Measurements from ENCODE around the gene PPP1R18.

GRCh38 chr6:30721198-30722024, 35.0 kb upstream of the PPP1R18 start:
- peak in 1 of 2 donors; percentile 45 for TF ChIP-seq POLR2A (IDR thresholded peaks at IDR 0.05)
- TF ChIP-seq, protein P1, sequence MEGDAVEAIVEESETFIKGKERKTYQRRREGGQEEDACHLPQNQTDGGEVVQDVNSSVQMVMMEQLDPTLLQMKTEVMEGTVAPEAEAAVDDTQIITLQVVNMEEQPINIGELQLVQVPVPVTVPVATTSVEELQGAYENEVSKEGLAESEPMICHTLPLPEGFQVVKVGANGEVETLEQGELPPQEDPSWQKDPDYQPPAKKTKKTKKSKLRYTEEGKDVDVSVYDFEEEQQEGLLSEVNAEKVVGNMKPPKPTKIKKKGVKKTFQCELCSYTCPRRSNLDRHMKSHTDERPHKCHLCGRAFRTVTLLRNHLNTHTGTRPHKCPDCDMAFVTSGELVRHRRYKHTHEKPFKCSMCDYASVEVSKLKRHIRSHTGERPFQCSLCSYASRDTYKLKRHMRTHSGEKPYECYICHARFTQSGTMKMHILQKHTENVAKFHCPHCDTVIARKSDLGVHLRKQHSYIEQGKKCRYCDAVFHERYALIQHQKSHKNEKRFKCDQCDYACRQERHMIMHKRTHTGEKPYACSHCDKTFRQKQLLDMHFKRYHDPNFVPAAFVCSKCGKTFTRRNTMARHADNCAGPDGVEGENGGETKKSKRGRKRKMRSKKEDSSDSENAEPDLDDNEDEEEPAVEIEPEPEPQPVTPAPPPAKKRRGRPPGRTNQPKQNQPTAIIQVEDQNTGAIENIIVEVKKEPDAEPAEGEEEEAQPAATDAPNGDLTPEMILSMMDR (IDR thresholded peaks at IDR 0.05): peak; percentile 26 to 75 (median 54)
